HUES6 (cell line): ENCODE results near the gene LIX1.
"Not testable (repeated sequence)": the region's sequence is repeated elsewhere in the genome, so short reads cannot be mapped to it uniquely, and the experiment has no call there.

Source experiments
- H3K27ac ChIP-seq: 2 replicates; pipeline ENCODE4 v1.7.0; 2013; ENCODE audit warnings: low read depth, mild to moderate bottlenecking, low read length, inconsistent platforms
- H3K27me3 ChIP-seq: 2 replicates; pipeline ENCODE4 v1.6.1; 2013; ENCODE audit warnings: low read length; ENCODE audit not compliant: control insufficient read depth, insufficient read depth
- H3K36me3 ChIP-seq: 2 replicates; pipeline ENCODE4 v1.6.1; 2013; ENCODE audit warnings: low read length; ENCODE audit not compliant: control insufficient read depth, insufficient read depth
- H3K4me1 ChIP-seq: 2 replicates; pipeline ENCODE4 v1.6.1; 2013; ENCODE audit warnings: low read length; ENCODE audit not compliant: control insufficient read depth, insufficient read depth
- H3K4me3 ChIP-seq: 2 replicates; pipeline ENCODE4 v1.5.1; 2013; ENCODE audit warnings: low read depth, low read length
- H3K9ac ChIP-seq: one replicate; pipeline ENCODE4 v1.6.1; 2013; ENCODE audit warnings: mild to moderate bottlenecking, low read length
- H3K9me3 ChIP-seq: 2 replicates; pipeline ENCODE4 v1.6.1; 2013; ENCODE audit warnings: low read depth, low read length; ENCODE audit not compliant: control insufficient read depth, insufficient read depth

Gene LIX1

GRCh38 chr5:97141539-97141938 is 872 bp downstream of the LIX1 start:
- H3K27ac ChIP-seq = no peak overlapping the region
- H3K36me3 ChIP-seq = no peaks in the 10 kb centered on the region
- H3K27me3 ChIP-seq = no peaks in the 10 kb centered on the region
- peaks cover 19% of the 10 kb centered on the region; the same call in 1 of the 2 replicates for H3K4me1 ChIP-seq
- no peaks in the 10 kb centered on the region for H3K9me3 ChIP-seq
- peak overlapping the region; percentile 29; the same call in 1 of the 2 replicates for H3K4me3 ChIP-seq
- H3K9ac ChIP-seq = peak overlapping the region; percentile 15

- no peaks in the 10 kb centered on the region for H3K9me3 ChIP-seq
- peak overlapping the region; percentile 15 for H3K9ac ChIP-seq
- H3K27me3 ChIP-seq = no peaks in the 10 kb centered on the region
- H3K4me1 ChIP-seq = peaks cover 23% of the 10 kb centered on the region; the same call in 1 of the 2 replicates
- no peak overlapping the region for H3K27ac ChIP-seq
- peak overlapping the region; percentile 29; the same call in 1 of the 2 replicates for H3K4me3 ChIP-seq
- H3K36me3 ChIP-seq = no peaks in the 10 kb centered on the region
Observed at GRCh38 chr5:97141031-97141430, 1.4 kb downstream of the LIX1 start.

- not testable (repeated sequence) for H3K9ac ChIP-seq, H3K9me3 ChIP-seq, H3K27ac ChIP-seq, H3K27me3 ChIP-seq, H3K36me3 ChIP-seq, H3K4me3 ChIP-seq
- peaks cover 29% of the 10 kb centered on the region for H3K4me1 ChIP-seq
Observed at GRCh38 chr5:97140250-97140649, 2.2 kb downstream of the LIX1 start.

- Histone ChIP-seq H3K9me3 (no peaks in the 10 kb centered on the region), H3K4me1 (peaks cover 31% of the 10 kb centered on the region), H3K27me3 (no peaks in the 10 kb centered on the region), H3K4me3 (no peak overlapping the region), H3K27ac (no peak overlapping the region), H3K9ac (no peak overlapping the region), H3K36me3 (no peaks in the 10 kb centered on the region)
Observed at GRCh38 chr5:97136475-97136874, 5.9 kb downstream of the LIX1 start.

- Histone ChIP-seq H3K27ac (no peak overlapping the region), H3K4me3 (no peak overlapping the region), H3K9ac (no peak overlapping the region), H3K9me3 (no peaks in the 10 kb centered on the region), H3K36me3 (no peaks in the 10 kb centered on the region), H3K27me3 (no peaks in the 10 kb centered on the region), H3K4me1 (peaks cover 25% of the 10 kb centered on the region)
Observed at GRCh38 chr5:97135868-97136267, 6.5 kb downstream of the LIX1 start.

GRCh38 chr5:97134634-97135033 is 7.8 kb downstream of the LIX1 start:
- H3K9ac ChIP-seq = no peak overlapping the region
- H3K27ac ChIP-seq = no peak overlapping the region
- H3K4me3 ChIP-seq = no peak overlapping the region
- peaks cover 19% of the 10 kb centered on the region for H3K4me1 ChIP-seq
- no peaks in the 10 kb centered on the region for H3K27me3 ChIP-seq
- H3K9me3 ChIP-seq = no peaks in the 10 kb centered on the region
- H3K36me3 ChIP-seq = no peaks in the 10 kb centered on the region

- Histone ChIP-seq H3K4me1 (peaks cover 19% of the 10 kb centered on the region), H3K27ac (no peak overlapping the region), H3K9ac (no peak overlapping the region), H3K9me3 (no peaks in the 10 kb centered on the region), H3K4me3 (no peak overlapping the region), H3K27me3 (no peaks in the 10 kb centered on the region), H3K36me3 (no peaks in the 10 kb centered on the region)
Observed at GRCh38 chr5:97133101-97133500, 9.3 kb downstream of the LIX1 start.

- Histone ChIP-seq H3K9me3 (no peaks in the 10 kb centered on the region), H3K27ac (no peak overlapping the region), H3K36me3 (no peaks in the 10 kb centered on the region), H3K4me3 (no peak overlapping the region), H3K27me3 (no peaks in the 10 kb centered on the region), H3K4me1 (peaks cover 19% of the 10 kb centered on the region), H3K9ac (no peak overlapping the region)
Observed at GRCh38 chr5:97131921-97132320, 10.5 kb downstream of the LIX1 start.

- H3K4me1 ChIP-seq = peaks cover 17% of the 10 kb centered on the region
- no peak overlapping the region for H3K27ac ChIP-seq
- no peaks in the 10 kb centered on the region for H3K9me3 ChIP-seq
- H3K4me3 ChIP-seq = no peak overlapping the region
- H3K27me3 ChIP-seq = no peaks in the 10 kb centered on the region
- H3K36me3 ChIP-seq = no peaks in the 10 kb centered on the region
- H3K9ac ChIP-seq = no peak overlapping the region
Observed at GRCh38 chr5:97131139-97131710, 11.2 kb downstream of the LIX1 start.

GRCh38 chr5:97127727-97128126 is 14.7 kb downstream of the LIX1 start:
- peaks cover 13% of the 10 kb centered on the region; the same call in 1 of the 2 replicates for H3K4me1 ChIP-seq
- no peak overlapping the region for H3K27ac ChIP-seq
- H3K36me3 ChIP-seq = no peaks in the 10 kb centered on the region
- no peaks in the 10 kb centered on the region for H3K9me3 ChIP-seq
- no peak overlapping the region for H3K9ac ChIP-seq
- no peaks in the 10 kb centered on the region for H3K27me3 ChIP-seq
- no peak overlapping the region for H3K4me3 ChIP-seq

- peaks cover 13% of the 10 kb centered on the region; the same call in 1 of the 2 replicates for H3K4me1 ChIP-seq
- H3K36me3 ChIP-seq = no peaks in the 10 kb centered on the region
- no peak overlapping the region for H3K9ac ChIP-seq
- no peak overlapping the region for H3K4me3 ChIP-seq
- H3K27me3 ChIP-seq = no peaks in the 10 kb centered on the region
- no peaks in the 10 kb centered on the region for H3K9me3 ChIP-seq
- no peak overlapping the region for H3K27ac ChIP-seq
Observed at GRCh38 chr5:97125125-97125683, 17.2 kb downstream of the LIX1 start.
